Measurements from ENCODE around the gene VWF. TPM values are rescaled to one million over a fixed set of nuclear protein-coding genes. Genes with fewer than 3 reads are reported as not detected.
"Not testable (repeated sequence)": the region's sequence is repeated elsewhere in the genome, so short reads cannot be mapped to it uniquely, and the experiment has no call there.

Gene VWF
- total RNA-seq, 2 experiments from 2014 or later = 0.11 to 0.13 TPM

- H3K27me3 Mint-ChIP-seq = no peaks in the 10 kb centered on the region
- H3K36me3 Mint-ChIP-seq (ENCODE audit: low read depth) = no peaks in the 10 kb centered on the region
- H3K4me1 Mint-ChIP-seq (ENCODE audit: low read depth) = no peaks in the 10 kb centered on the region
- CTCF ChIA-PET = interaction anchor here (1.3 kb wide), 1 partner anchor 8 kb away, joined by 3 read pairs; no protein-coding TSS in a partner anchor
- no peak overlapping the region for H3K27ac Mint-ChIP-seq
- DNase-seq (no peak), ATAC-seq (no peak)
- TF ChIP-seq, protein P1, sequence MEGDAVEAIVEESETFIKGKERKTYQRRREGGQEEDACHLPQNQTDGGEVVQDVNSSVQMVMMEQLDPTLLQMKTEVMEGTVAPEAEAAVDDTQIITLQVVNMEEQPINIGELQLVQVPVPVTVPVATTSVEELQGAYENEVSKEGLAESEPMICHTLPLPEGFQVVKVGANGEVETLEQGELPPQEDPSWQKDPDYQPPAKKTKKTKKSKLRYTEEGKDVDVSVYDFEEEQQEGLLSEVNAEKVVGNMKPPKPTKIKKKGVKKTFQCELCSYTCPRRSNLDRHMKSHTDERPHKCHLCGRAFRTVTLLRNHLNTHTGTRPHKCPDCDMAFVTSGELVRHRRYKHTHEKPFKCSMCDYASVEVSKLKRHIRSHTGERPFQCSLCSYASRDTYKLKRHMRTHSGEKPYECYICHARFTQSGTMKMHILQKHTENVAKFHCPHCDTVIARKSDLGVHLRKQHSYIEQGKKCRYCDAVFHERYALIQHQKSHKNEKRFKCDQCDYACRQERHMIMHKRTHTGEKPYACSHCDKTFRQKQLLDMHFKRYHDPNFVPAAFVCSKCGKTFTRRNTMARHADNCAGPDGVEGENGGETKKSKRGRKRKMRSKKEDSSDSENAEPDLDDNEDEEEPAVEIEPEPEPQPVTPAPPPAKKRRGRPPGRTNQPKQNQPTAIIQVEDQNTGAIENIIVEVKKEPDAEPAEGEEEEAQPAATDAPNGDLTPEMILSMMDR (IDR thresholded peaks at IDR 0.05) = no peak
- POLR2A ChIA-PET = interaction anchor here (0.9 kb wide), 1 partner anchor 8 kb away, joined by 3 read pairs; no protein-coding TSS in a partner anchor
- H3K9me3 Mint-ChIP-seq = no peaks in the 10 kb centered on the region
- no peak overlapping the region for H3K4me3 Mint-ChIP-seq
- intact Hi-C loops (cut with micrococcal nuclease) = no loop called here
Measured at GRCh38 chr12:6031001-6031400, 93.5 kb downstream of the VWF start.

GRCh38 chr12:6030081-6030480 is 94.4 kb downstream of the VWF start:
- Mint-ChIP-seq H3K9me3 (no peaks in the 10 kb centered on the region), H3K4me3 (no peak overlapping the region), H3K4me1 (ENCODE audit: low read depth) (no peaks in the 10 kb centered on the region), H3K36me3 (ENCODE audit: low read depth) (no peaks in the 10 kb centered on the region), H3K27me3 (no peaks in the 10 kb centered on the region), H3K27ac (no peak overlapping the region)
- ChIA-PET POLR2A (no interaction called here), CTCF (interaction anchor here (1.3 kb wide), 1 partner anchor 9 kb away, joined by 3 read pairs; no protein-coding TSS in a partner anchor)
- intact Hi-C loops (cut with micrococcal nuclease) = no loop called here
- TF ChIP-seq, protein P1 (IDR thresholded peaks at IDR 0.05) = no peak
- ATAC-seq (no peak), DNase-seq (no peak)

- ChIA-PET CTCF (no interaction called here), POLR2A (no interaction called here)
- H3K27me3 Mint-ChIP-seq = no peaks in the 10 kb centered on the region
- H3K4me1 Mint-ChIP-seq (ENCODE audit: low read depth) = no peaks in the 10 kb centered on the region
- no peak overlapping the region for H3K27ac Mint-ChIP-seq
- H3K36me3 Mint-ChIP-seq (ENCODE audit: low read depth) = no peaks in the 10 kb centered on the region
- H3K9me3 Mint-ChIP-seq = no peaks in the 10 kb centered on the region
- no peak overlapping the region for H3K4me3 Mint-ChIP-seq
- ATAC-seq (no peak), DNase-seq (no peak)
- TF ChIP-seq, protein P1 (IDR thresholded peaks at IDR 0.05) = no peak
- intact Hi-C loops (cut with micrococcal nuclease) = no loop called here
Measured at GRCh38 chr12:6029401-6029800, 95.1 kb downstream of the VWF start.

DNA sequence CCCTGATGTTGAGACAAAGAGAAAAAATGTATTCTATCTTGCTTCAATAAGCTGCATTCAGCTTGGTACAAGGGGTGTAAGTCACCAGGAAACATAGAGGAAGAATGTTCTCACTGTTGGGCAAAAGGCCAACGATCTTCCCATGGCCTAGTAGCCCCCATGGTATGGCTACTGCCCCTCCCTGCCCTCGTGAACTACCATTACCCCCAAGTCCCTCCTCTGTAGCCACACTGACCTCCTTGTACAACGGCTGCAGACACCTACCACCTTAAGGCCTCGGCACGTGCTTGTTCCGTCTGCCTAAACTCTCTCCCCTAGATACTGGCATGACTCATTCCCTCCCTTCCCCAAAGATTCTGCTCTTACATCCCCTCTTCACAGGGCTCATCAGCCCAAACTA is 97.5 kb downstream of the VWF start:
- intact Hi-C loops (cut with micrococcal nuclease) = no loop called here
- H3K27me3 Mint-ChIP-seq = peaks cover 2% of the 10 kb centered on the region
- no peaks in the 10 kb centered on the region for H3K9me3 Mint-ChIP-seq

GRCh38 chr12:6025703-6026298 is 98.7 kb downstream of the VWF start:
- H3K36me3 Mint-ChIP-seq (ENCODE audit: low read depth); H3K9me3 Mint-ChIP-seq; H3K27me3 Mint-ChIP-seq; DNase-seq; H3K4me3 Mint-ChIP-seq; ATAC-seq; intact Hi-C loops (cut with micrococcal nuclease); H3K4me1 Mint-ChIP-seq (ENCODE audit: low read depth); H3K27ac Mint-ChIP-seq; CTCF ChIA-PET; POLR2A ChIA-PET: not testable (repeated sequence)

More for the DNA sequence above, 97.5 kb downstream of the VWF start:
- DNase-seq (no peak), ATAC-seq (no peak)
- no peak overlapping the region for H3K27ac Mint-ChIP-seq
- no peak overlapping the region for H3K4me3 Mint-ChIP-seq
- H3K36me3 Mint-ChIP-seq (ENCODE audit: low read depth) = no peaks in the 10 kb centered on the region
- TF ChIP-seq, protein P1 (IDR thresholded peaks at IDR 0.05) = no peak
- no peaks in the 10 kb centered on the region for H3K4me1 Mint-ChIP-seq (ENCODE audit: low read depth)
- ChIA-PET POLR2A (no interaction called here), CTCF (no interaction called here)

- intact Hi-C loops (cut with micrococcal nuclease); H3K27ac Mint-ChIP-seq; POLR2A ChIA-PET; CTCF ChIA-PET; H3K36me3 Mint-ChIP-seq (ENCODE audit: low read depth); ATAC-seq; H3K9me3 Mint-ChIP-seq; DNase-seq; H3K4me1 Mint-ChIP-seq (ENCODE audit: low read depth); H3K4me3 Mint-ChIP-seq; H3K27me3 Mint-ChIP-seq: not testable (repeated sequence)
Measured at GRCh38 chr12:6024066-6024465, 100.4 kb downstream of the VWF start.
